SK-N-SH treated with all-trans-retinoic acid at 6 μM for 48 hours (cell line): Measurements from ENCODE around the gene LENEP.

ENCODE experiments used
- ATAC-seq: fragments of 200-7000 bp; cut with Tn5 transposase; 3 replicates; pipeline ENCODE4 v1.9.1; 2020; ENCODE audit warnings: mild to moderate bottlenecking, moderate library complexity
- BACH2 ChIP-seq: fragments of 250-450 bp; sonication (Bioruptor Pico); IDR thresholded peaks from 2 replicates; pipeline ENCODE4 v1.9.0; 2021; ENCODE audit warnings: mild to moderate bottlenecking, borderline replicate concordance
- CREB5 ChIP-seq: fragments of 250-450 bp; sonication (Bioruptor Pico); IDR thresholded peaks from 2 replicates; pipeline ENCODE4 v1.5.1; 2020; ENCODE audit warnings: low read depth, mild to moderate bottlenecking, moderate library complexity
- CSDC2 ChIP-seq: fragments of 250-450 bp; sonication (Bioruptor Pico); IDR thresholded peaks from 2 replicates; pipeline ENCODE4 v1.5.0; 2020; ENCODE audit warnings: mild to moderate bottlenecking, moderate library complexity
- CSRNP3 ChIP-seq: fragments of 250-450 bp; sonication (Bioruptor Pico); IDR thresholded peaks from 2 replicates; pipeline ENCODE4 v1.5.1; 2021; ENCODE audit warnings: mild to moderate bottlenecking, moderate library complexity
- ESRRG ChIP-seq: fragments of 250-450 bp; sonication (Bioruptor Pico); IDR thresholded peaks from 2 replicates; pipeline ENCODE4 v1.6.1; 2021; ENCODE audit warnings: mild to moderate bottlenecking
- GLIS3 ChIP-seq: fragments of 250-450 bp; sonication (Bioruptor Pico); IDR thresholded peaks from 2 replicates; pipeline ENCODE4 v1.5.0; 2020; ENCODE audit warnings: mild to moderate bottlenecking, moderate library complexity
- ISL1 ChIP-seq: fragments of 250-450 bp; sonication (Bioruptor Pico); IDR thresholded peaks from 2 replicates; pipeline ENCODE4 v2.1.2; 2022; ENCODE audit warnings: mild to moderate bottlenecking, moderate library complexity
- PATZ1 ChIP-seq: fragments of 250-450 bp; sonication (Bioruptor Pico); IDR thresholded peaks from 2 replicates; pipeline ENCODE4 v1.8.0; 2020; ENCODE audit warnings: mild to moderate bottlenecking, moderate library complexity, borderline replicate concordance
- PPARA ChIP-seq: fragments of 250-450 bp; sonication (Bioruptor Pico); IDR thresholded peaks from 2 replicates; pipeline ENCODE4 v1.5.0; 2020; ENCODE audit warnings: mild to moderate bottlenecking, borderline replicate concordance
- RARB ChIP-seq: fragments of 250-450 bp; sonication (Bioruptor Pico); IDR thresholded peaks from 2 replicates; pipeline ENCODE4 v1.8.0; 2021; ENCODE audit warnings: mild to moderate bottlenecking, moderate library complexity
- TCF4 ChIP-seq: fragments of 250-450 bp; sonication (Bioruptor Pico); IDR thresholded peaks from 2 replicates; pipeline ENCODE4 v1.8.0; 2021; ENCODE audit warnings: mild to moderate bottlenecking, moderate library complexity, borderline replicate concordance
- TOX ChIP-seq: fragments of 250-450 bp; sonication (Bioruptor Pico); IDR thresholded peaks from 2 replicates; pipeline ENCODE4 v1.8.0; 2021; ENCODE audit warnings: mild to moderate bottlenecking, moderate library complexity, borderline replicate concordance
- TSHZ2 ChIP-seq: fragments of 250-450 bp; sonication (Bioruptor Pico); IDR thresholded peaks from 2 replicates; pipeline ENCODE4 v1.5.0; 2020; ENCODE audit warnings: mild to moderate bottlenecking, moderate library complexity
- ZC3H10 ChIP-seq: fragments of 250-450 bp; sonication (Bioruptor Pico); IDR thresholded peaks from 2 replicates; pipeline ENCODE4 v1.5.1; 2021; ENCODE audit warnings: mild to moderate bottlenecking, moderate library complexity
- ZFP3 ChIP-seq: fragments of 250-450 bp; sonication (Bioruptor Pico); IDR thresholded peaks from 2 replicates; pipeline ENCODE4 v1.5.0; 2020; ENCODE audit warnings: mild to moderate bottlenecking, moderate library complexity
- ZNF565 ChIP-seq: fragments of 450-650 bp; formaldehyde crosslinking; conservative IDR thresholded peaks from 2 replicates; pipeline ENCODE4 v1.5.0; 2020; ENCODE audit warnings: low read depth, mild to moderate bottlenecking, moderate library complexity
- ZNF70 ChIP-seq: fragments of 450-650 bp; formaldehyde crosslinking; IDR thresholded peaks from 2 replicates; pipeline ENCODE4 v1.5.0; 2020; ENCODE audit warnings: mild to moderate bottlenecking, moderate library complexity
- ZNF8 ChIP-seq: fragments of 450-650 bp; formaldehyde crosslinking; IDR thresholded peaks from 2 replicates; pipeline ENCODE4 v1.5.0; 2020; ENCODE audit warnings: mild to moderate bottlenecking, moderate library complexity
- TF ChIP-seq, protein P1 (sequence below): fragments of 250-450 bp; sonication (Bioruptor Pico); IDR thresholded peaks from 2 replicates; pipeline ENCODE4 v1.8.0; 2021; ENCODE audit warnings: low read depth, mild to moderate bottlenecking, moderate library complexity, borderline replicate concordance

Gene LENEP

DNA sequence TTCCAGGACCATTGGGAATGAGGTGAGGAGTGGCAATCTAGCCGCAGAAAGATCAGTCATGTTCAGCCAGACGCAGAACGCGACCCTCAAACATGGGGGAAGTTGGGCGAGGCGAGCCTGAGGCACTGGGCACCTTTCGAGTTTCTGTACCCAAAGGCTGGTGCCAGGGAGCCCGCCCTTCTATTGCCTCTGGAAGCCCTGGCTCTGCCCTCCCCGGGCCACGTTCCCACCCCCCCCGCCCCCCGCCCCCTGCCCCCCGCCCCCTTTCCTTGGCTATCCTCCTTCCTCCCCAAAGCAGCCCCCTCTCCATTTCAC lies 7.0 kb downstream of the LENEP start (continued):
- TF ChIP-seq CREB5 (CRISPR knock-in tag) (no peak), ZNF70 (CRISPR knock-in tag) (no peak), ZNF8 (CRISPR knock-in tag) (no peak)

- peak; percentile 66 for ATAC-seq
- TF ChIP-seq TSHZ2 (peak; percentile 58; the same call in 1 of the 2 replicates), ESRRG (no peak), TOX (CRISPR knock-in tag) (peak; percentile 69; the same call in 1 of the 2 replicates), BACH2 (no peak), GLIS3 (CRISPR knock-in tag) (peak; percentile 50; the same call in 1 of the 2 replicates), PATZ1 (CRISPR knock-in tag) (peak; percentile 89), ZC3H10 (no peak), CSDC2 (CRISPR knock-in tag) (no peak), CSRNP3 (CRISPR knock-in tag) (no peak), ISL1 (CRISPR knock-in tag) (no peak), RARB (CRISPR knock-in tag) (peak; percentile 53; the same call in 1 of the 2 replicates)
- TF ChIP-seq, protein P1, sequence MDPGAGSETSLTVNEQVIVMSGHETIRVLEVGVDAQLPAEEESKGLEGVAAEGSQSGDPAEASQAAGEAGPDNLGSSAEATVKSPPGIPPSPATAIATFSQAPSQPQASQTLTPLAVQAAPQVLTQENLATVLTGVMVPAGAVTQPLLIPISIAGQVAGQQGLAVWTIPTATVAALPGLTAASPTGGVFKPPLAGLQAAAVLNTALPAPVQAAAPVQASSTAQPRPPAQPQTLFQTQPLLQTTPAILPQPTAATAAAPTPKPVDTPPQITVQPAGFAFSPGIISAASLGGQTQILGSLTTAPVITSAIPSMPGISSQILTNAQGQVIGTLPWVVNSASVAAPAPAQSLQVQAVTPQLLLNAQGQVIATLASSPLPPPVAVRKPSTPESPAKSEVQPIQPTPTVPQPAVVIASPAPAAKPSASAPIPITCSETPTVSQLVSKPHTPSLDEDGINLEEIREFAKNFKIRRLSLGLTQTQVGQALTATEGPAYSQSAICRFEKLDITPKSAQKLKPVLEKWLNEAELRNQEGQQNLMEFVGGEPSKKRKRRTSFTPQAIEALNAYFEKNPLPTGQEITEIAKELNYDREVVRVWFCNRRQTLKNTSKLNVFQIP (CRISPR knock-in tag): peak; percentile 95; the same call in 1 of the 2 replicates
Measured at GRCh38 chr1:155000726-155001424, 7.5 kb downstream of the LENEP start.

- ATAC-seq: no peak; the same call in 2 of the 3 replicates
- TF ChIP-seq ZC3H10: no peak
- TF ChIP-seq TSHZ2: no peak
- TF ChIP-seq ZNF70 (CRISPR knock-in tag): no peak
- no peak for TF ChIP-seq CSRNP3 (CRISPR knock-in tag)
- no peak for TF ChIP-seq CREB5 (CRISPR knock-in tag)
- TF ChIP-seq ISL1 (CRISPR knock-in tag): no peak
- no peak for TF ChIP-seq CSDC2 (CRISPR knock-in tag)
- TF ChIP-seq PPARA: no peak
- no peak for TF ChIP-seq ZNF565
- TF ChIP-seq PATZ1 (CRISPR knock-in tag): no peak
- TF ChIP-seq ZFP3: no peak
- TF ChIP-seq TOX (CRISPR knock-in tag): no peak
- TF ChIP-seq RARB (CRISPR knock-in tag): no peak
- TF ChIP-seq TCF4 (CRISPR knock-in tag): no peak
Measured at GRCh38 chr1:155001425-155001674, 8.0 kb downstream of the LENEP start.
